Astrocyte of the spinal cord (primary cell): ENCODE results near the gene TBX1.
A peak's percentile ranks its signal among the peaks of the same experiment; 100 is the strongest.

Experiments
- DNase-seq: peaks from one replicate; pipeline ENCODE4 v3.0.0; 2011; ENCODE audit warnings: low read depth, low spot score
- H3K4me3 ChIP-seq: 2 replicates; pipeline ENCODE4 v1.5.1; 2011; ENCODE audit warnings: low read depth, mild to moderate bottlenecking, low read length, moderate library complexity
- in situ Hi-C: cut with HindIII; loops from 2 replicates; pipeline ENCODE4 v1.10.0; 2017; ENCODE audit warnings: low sequenced_read_pairs
- TF ChIP-seq, protein P1 (sequence below): IDR thresholded peaks from 2 replicates; pipeline ENCODE4 v1.5.1; 2012; ENCODE audit warnings: low read depth, mild to moderate bottlenecking, low read length, inconsistent platforms

The TBX1 gene

DNA sequence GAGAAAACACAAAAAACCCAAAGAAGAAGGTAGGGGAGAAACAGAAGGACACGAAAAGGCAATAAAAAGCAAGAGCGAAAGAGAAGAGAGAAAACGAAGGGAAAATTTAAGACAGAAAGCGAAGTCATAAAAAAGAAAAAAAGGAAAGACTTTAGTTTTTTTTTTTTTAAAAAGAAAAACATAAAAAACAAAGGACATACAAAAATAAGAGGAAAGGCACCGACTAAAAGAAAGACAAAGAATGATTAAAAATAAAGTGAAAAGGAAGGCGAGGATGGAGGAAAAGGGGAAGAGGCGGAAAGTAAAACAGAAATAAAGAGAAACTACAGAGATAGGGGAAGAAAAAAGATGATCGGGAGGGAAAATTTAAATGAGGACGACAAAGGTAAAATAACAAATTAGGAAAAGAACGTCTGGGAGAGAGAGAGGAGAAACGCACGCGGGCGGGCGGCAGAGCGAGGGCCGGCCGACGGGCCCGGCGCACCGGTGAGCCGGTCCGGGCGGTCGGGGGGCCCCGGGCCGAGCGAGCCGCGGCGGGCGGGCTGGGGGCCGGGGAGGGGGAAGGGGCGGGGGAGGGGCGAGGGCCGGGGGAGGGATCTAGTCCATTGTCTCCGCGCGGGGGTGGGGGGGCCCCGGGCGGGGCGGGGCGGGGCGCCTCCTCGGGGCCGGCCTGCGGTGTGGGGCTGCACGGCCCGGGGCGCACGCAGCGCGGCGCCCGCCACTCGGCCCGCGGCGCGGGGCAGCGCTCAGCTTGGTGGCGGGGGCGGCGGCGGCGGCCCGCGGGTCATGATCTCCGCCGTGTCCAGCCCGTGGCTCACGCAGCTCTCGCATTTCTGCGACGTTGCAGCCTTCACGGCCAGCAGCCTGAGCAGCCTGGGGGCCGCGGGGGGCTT lies at the start of gene TBX1:
TSS of gene TBX1 (plus strand) at position 721 of the 893 bp plus-strand sequence. CDS start at position 787, 66 bp downstream.
- H3K4me3 ChIP-seq, result no peak within 1 kb of the TSS

DNA sequence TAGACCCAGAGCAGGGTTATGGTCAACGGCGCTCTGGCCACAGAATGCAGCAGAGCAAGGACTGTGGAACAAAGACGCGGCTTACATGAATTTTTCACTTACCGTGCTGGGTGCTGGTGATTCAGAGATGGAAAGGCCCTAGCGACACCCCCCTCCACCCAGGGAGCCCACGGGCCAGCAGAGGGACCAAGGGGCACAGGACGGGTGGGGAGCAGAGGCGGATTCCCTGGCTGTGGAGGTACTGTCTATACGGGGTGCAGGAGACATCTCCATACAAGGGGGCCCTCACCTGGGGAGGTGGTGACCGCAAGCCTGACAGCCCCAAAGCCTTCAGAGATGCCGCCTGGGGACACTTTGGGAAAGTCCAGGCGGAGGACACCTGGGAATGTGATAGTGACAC lies 47.3 kb upstream of the TBX1 start:
- TF ChIP-seq, protein P1, sequence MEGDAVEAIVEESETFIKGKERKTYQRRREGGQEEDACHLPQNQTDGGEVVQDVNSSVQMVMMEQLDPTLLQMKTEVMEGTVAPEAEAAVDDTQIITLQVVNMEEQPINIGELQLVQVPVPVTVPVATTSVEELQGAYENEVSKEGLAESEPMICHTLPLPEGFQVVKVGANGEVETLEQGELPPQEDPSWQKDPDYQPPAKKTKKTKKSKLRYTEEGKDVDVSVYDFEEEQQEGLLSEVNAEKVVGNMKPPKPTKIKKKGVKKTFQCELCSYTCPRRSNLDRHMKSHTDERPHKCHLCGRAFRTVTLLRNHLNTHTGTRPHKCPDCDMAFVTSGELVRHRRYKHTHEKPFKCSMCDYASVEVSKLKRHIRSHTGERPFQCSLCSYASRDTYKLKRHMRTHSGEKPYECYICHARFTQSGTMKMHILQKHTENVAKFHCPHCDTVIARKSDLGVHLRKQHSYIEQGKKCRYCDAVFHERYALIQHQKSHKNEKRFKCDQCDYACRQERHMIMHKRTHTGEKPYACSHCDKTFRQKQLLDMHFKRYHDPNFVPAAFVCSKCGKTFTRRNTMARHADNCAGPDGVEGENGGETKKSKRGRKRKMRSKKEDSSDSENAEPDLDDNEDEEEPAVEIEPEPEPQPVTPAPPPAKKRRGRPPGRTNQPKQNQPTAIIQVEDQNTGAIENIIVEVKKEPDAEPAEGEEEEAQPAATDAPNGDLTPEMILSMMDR, result no peak
- in situ Hi-C loops, result no loop called here

More for the DNA sequence above, at the start of gene TBX1:
- TF ChIP-seq, protein P1, result no peak
- in situ Hi-C loops, result no loop called here
- no peak for DNase-seq

DNA sequence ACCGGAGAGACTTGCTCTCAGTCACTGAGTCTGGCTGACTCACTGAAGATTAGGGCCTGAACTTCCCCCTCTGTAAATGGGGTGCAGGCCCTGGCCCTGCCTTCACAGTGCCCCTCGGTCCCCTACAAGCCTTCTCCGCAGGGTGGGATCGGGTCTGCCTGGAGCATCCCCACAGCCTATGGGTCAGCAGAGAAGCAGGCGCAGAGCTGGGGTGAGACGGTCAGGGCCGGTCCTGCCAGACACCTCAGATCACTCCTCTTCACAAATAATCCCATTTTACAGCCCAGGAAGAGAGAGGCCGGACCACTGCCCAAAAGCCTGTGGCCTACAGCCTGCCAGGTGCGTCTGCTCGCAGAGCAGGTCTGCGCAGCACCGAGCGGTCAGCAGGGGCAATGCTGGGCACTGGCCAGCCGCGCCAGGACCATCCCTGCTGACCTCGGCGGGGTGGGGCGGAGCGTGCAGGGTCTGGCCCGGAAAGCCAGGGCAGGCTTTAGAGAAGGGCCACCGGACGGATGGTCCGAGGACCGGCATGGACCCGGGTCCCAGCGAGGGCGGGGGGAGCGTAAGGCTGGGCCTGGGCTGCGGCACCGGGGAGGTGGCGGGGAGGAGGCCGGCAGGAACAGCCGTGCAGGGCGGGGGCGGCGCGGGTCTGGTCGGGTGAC lies 46.8 kb upstream of the TBX1 start:
- peak overlapping the region; percentile 30 for H3K4me3 ChIP-seq
- in situ Hi-C loops, result no loop called here
- TF ChIP-seq, protein P1, result no peak
- DNase-seq, result no peak

More for the DNA sequence above, 47.3 kb upstream of the TBX1 start:
- DNase-seq, result no peak
- no peak overlapping the region for H3K4me3 ChIP-seq

DNA sequence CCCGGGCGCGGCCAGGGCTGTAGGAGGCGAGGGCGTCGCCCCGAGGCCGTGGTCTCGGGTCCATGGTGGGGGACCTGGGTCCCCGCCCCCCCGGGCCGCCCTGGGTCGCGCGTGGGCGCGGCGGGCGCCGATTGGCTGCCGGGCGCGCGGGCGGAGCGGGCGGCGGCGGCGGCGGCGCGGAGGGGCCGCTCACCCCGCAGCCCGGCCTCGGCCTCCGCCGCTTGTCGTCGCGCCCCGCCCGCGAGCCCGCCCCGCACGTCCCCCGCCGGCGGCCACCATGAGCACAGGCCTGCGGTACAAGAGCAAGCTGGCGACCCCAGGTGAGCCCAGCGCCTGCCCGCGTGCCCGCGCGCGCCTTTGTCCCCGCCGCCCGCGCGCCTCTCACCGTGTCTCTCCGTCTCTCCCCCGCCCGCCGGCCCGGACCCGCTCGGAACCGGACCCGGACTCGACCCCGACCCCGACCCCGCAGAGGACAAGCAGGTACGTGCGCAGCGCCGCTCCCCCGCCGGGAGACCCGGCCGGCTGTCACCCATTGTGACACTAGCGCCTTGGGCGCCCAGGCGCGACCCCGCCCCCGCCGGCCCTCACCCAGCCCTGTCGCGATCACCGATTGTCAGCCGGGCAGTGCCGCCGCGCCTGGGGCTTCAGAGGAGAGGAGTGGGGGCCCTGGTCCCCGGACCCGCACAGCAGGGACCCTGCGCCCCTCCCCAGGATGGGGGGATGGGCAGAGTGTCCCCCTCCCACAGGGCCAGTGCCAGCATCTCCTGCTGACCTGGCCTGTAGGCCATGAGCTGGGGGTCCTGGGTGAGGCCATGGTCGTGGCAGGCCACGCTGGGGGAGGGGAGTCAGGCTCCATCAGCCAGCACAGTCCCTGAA lies 46.0 kb upstream of the TBX1 start, which contains the start of gene SEPTIN5:
TSS of gene SEPTIN5 (plus strand) at position 192 of the 876 bp plus-strand sequence. CDS start at position 278, 86 bp downstream.
- H3K4me3 ChIP-seq, result peak within 1 kb of the TSS; percentile 46
- no peak for DNase-seq
- TF ChIP-seq, protein P1, result no peak
- in situ Hi-C loops, result no loop called here

DNA sequence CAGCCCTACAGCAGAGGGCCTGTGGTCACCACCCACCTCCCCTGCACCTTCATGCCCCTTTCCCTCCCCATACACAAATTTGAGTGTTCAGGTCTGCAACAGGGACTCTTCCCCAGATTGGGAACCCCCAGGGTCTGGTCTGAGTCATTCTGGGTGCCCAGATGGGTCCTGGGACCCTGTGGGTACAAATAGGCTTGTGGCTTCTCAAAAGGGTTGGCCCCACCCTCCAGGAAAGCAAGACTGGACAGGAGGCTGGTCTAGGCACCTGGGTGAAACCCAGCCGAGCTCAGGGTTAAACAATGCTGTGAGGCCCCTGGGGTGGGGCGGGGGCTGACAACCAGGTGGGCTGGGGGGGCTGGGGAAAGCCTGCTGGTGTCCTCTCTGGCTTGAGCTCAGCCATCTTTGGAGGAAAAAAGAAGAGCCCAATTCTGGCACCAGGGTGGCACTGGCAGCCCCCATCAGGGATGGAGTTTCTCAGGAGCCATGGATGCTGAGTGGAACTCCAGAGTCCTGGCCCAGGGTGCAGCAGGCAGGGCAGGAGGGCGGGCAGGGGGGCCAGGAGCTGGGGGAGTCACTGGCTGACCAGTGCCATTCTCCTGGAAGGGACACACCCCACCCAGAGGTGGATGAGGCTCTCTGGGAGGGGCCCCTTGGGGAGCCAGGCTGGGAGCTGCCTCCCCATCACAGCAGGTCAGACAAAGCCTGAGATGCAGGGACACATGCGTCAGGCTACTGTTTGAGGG lies 45.2 kb upstream of the TBX1 start:
- peak overlapping the region; percentile 46 for H3K4me3 ChIP-seq
- in situ Hi-C loops, result no loop called here

More for the DNA sequence above, 45.2 kb upstream of the TBX1 start:
- TF ChIP-seq, protein P1, result no peak
- no peak for DNase-seq
